ENCODE measurements around the gene HOXB5. TPM values are rescaled to one million over a fixed set of nuclear protein-coding genes. Genes with fewer than 3 reads are reported as not detected.

Gene HOXB5
- total RNA-seq, 1 experiment from 2014 or later, result 19.8 TPM

DNA sequence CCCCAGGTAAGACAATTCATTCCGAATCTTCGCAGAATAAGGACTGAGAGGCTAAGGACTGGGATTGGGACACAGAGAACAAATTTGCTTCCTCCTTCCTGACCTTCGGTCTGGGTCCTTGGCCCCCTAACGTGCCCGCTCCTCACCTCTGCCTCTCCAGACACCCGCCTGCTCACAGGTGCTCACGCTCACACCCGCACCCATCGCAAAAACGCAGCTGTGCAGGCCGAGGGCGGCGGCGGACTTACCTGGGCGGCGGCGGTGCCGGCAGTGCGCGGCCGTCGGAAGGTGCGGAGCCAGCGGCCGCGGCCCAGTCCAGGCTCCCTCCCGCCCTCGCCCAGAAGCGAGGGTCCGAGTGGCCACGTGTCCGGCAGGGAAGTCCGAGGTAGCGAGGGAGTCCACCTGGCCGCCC lies 39.7 kb upstream of the HOXB5 start:
- no peak for DNase-seq (ENCODE audit: low read depth, low spot score)
- no peaks in the 10 kb centered on the region for H3K4me1 ChIP-seq (ENCODE audit: control insufficient read depth in 1 of 2, insufficient read depth in 2 of 2, low read length in 2 of 2)
- peaks cover 14 to 26% of the 10 kb centered on the region in 2 experiments; a peak in 3 of 4 replicates for H3K36me3 ChIP-seq (ENCODE audit: control insufficient read depth in 1 of 2, insufficient read depth in 2 of 2, low read length in 2 of 2)
- TF ChIP-seq CEBPB (IDR thresholded peaks at IDR 0.05; ENCODE audit: low read depth) (no peak), CBX3 (IDR thresholded peaks at IDR 0.05; ENCODE audit: low read depth) (no peak), ELF1 (IDR thresholded peaks at IDR 0.05; ENCODE audit: borderline replicate concordance, low read depth) (no peak), POLR2A (IDR thresholded peaks at IDR 0.05; ENCODE audit: borderline replicate concordance, extremely low read depth, insufficient read depth, insufficient read length) (no peak), POLR2AphosphoS5 (IDR thresholded peaks at IDR 0.05; ENCODE audit: low read depth, low read length) (no peak; the same call in 1 of the 2 replicates), FOSL1 (IDR thresholded peaks at IDR 0.05; ENCODE audit: low read depth) (no peak), RAD21 (IDR thresholded peaks at IDR 0.05; ENCODE audit: low read depth) (no peak), EGR1 (IDR thresholded peaks at IDR 0.05; ENCODE audit: low read depth) (no peak), EZH2phosphoT487 (IDR thresholded peaks at IDR 0.05; ENCODE audit: borderline replicate concordance) (no peak), JUND (IDR thresholded peaks at IDR 0.05) (no peak), ZNF274 (IDR thresholded peaks at IDR 0.05; ENCODE audit: low read depth, low read length) (no peak)
- TF ChIP-seq, protein P1, sequence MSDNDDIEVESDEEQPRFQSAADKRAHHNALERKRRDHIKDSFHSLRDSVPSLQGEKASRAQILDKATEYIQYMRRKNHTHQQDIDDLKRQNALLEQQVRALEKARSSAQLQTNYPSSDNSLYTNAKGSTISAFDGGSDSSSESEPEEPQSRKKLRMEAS (IDR thresholded peaks at IDR 0.05), result no peak
- TF ChIP-seq, protein P2, sequence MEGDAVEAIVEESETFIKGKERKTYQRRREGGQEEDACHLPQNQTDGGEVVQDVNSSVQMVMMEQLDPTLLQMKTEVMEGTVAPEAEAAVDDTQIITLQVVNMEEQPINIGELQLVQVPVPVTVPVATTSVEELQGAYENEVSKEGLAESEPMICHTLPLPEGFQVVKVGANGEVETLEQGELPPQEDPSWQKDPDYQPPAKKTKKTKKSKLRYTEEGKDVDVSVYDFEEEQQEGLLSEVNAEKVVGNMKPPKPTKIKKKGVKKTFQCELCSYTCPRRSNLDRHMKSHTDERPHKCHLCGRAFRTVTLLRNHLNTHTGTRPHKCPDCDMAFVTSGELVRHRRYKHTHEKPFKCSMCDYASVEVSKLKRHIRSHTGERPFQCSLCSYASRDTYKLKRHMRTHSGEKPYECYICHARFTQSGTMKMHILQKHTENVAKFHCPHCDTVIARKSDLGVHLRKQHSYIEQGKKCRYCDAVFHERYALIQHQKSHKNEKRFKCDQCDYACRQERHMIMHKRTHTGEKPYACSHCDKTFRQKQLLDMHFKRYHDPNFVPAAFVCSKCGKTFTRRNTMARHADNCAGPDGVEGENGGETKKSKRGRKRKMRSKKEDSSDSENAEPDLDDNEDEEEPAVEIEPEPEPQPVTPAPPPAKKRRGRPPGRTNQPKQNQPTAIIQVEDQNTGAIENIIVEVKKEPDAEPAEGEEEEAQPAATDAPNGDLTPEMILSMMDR (IDR thresholded peaks at IDR 0.05 in 2 of 3, conservative IDR thresholded peaks at IDR 0.05 in 1 of 3; ENCODE audit: borderline replicate concordance in 1 of 3, insufficient read depth in 1 of 3, low read depth in 2 of 3, low read length in 2 of 3), result no peak
- TF ChIP-seq, protein P3, sequence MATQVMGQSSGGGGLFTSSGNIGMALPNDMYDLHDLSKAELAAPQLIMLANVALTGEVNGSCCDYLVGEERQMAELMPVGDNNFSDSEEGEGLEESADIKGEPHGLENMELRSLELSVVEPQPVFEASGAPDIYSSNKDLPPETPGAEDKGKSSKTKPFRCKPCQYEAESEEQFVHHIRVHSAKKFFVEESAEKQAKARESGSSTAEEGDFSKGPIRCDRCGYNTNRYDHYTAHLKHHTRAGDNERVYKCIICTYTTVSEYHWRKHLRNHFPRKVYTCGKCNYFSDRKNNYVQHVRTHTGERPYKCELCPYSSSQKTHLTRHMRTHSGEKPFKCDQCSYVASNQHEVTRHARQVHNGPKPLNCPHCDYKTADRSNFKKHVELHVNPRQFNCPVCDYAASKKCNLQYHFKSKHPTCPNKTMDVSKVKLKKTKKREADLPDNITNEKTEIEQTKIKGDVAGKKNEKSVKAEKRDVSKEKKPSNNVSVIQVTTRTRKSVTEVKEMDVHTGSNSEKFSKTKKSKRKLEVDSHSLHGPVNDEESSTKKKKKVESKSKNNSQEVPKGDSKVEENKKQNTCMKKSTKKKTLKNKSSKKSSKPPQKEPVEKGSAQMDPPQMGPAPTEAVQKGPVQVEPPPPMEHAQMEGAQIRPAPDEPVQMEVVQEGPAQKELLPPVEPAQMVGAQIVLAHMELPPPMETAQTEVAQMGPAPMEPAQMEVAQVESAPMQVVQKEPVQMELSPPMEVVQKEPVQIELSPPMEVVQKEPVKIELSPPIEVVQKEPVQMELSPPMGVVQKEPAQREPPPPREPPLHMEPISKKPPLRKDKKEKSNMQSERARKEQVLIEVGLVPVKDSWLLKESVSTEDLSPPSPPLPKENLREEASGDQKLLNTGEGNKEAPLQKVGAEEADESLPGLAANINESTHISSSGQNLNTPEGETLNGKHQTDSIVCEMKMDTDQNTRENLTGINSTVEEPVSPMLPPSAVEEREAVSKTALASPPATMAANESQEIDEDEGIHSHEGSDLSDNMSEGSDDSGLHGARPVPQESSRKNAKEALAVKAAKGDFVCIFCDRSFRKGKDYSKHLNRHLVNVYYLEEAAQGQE (IDR thresholded peaks at IDR 0.05; ENCODE audit: low read depth), result no peak
- TF ChIP-seq, protein P4, sequence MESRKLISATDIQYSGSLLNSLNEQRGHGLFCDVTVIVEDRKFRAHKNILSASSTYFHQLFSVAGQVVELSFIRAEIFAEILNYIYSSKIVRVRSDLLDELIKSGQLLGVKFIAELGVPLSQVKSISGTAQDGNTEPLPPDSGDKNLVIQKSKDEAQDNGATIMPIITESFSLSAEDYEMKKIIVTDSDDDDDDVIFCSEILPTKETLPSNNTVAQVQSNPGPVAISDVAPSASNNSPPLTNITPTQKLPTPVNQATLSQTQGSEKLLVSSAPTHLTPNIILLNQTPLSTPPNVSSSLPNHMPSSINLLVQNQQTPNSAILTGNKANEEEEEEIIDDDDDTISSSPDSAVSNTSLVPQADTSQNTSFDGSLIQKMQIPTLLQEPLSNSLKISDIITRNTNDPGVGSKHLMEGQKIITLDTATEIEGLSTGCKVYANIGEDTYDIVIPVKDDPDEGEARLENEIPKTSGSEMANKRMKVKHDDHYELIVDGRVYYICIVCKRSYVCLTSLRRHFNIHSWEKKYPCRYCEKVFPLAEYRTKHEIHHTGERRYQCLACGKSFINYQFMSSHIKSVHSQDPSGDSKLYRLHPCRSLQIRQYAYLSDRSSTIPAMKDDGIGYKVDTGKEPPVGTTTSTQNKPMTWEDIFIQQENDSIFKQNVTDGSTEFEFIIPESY (IDR thresholded peaks at IDR 0.05; ENCODE audit: extremely low read depth, insufficient replicate concordance, low read length), result no peak
- TF ChIP-seq, protein P5, sequence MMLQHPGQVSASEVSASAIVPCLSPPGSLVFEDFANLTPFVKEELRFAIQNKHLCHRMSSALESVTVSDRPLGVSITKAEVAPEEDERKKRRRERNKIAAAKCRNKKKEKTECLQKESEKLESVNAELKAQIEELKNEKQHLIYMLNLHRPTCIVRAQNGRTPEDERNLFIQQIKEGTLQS (IDR thresholded peaks at IDR 0.05), result no peak
- no peak overlapping the region for H2AFZ ChIP-seq (ENCODE audit: low read depth, low read length, poor library complexity, severe bottlenecking)
- no peaks in the 10 kb centered on the region for H3K9me3 ChIP-seq (ENCODE audit: control insufficient read depth in 1 of 2, insufficient read depth in 1 of 2, low read depth in 1 of 2, low read length in 2 of 2)
- no peak overlapping the region for H3K4me2 ChIP-seq (ENCODE audit: low read length)
- BruUV-seq (replicated peaks), result no TSS peak
- no peak overlapping the region for H3K4me3 ChIP-seq (replicated peaks in 1 of 2; ENCODE audit: low read depth in 1 of 2, low read length in 2 of 2)
- no peak overlapping the region for H3K27ac ChIP-seq (ENCODE audit: low read depth, low read length)
- no peaks in the 10 kb centered on the region for H4K20me1 ChIP-seq (ENCODE audit: insufficient read depth)
- no peak overlapping the region for H3K9ac ChIP-seq (ENCODE audit: low read length)
- no peak for ATAC-seq
- CTCF ChIA-PET, result no interaction called here
- POLR2A ChIA-PET, result no interaction called here
- H3K27me3 ChIP-seq (ENCODE audit: insufficient read depth, low read length), result no peaks in the 10 kb centered on the region
- RAD21 ChIA-PET (ENCODE audit: low non-redundant PET in 1 of 2, low total read pairs in 2 of 2, uncharacterized antibody in 2 of 2, unreplicated experiment in 2 of 2), result no interaction called here
- intact Hi-C loops (cut with micrococcal nuclease), result no loop called here
- no peaks in the 10 kb centered on the region for H3K9me2 ChIP-seq (ENCODE audit: insufficient read depth)
- peaks cover 29% of the 10 kb centered on the region for H3K79me2 ChIP-seq (ENCODE audit: insufficient read depth, low read length)

Measured in HCT116 (cell line).